HG03442 (cell line): ENCODE measurements around the gene GNB1L.

ENCODE experiments used
- ATAC-seq: cut with Tn5 transposase; IDR thresholded peaks from one replicate; pipeline ENCODE4 v1.9.1; 2021; ENCODE audit warnings: mild to moderate bottlenecking, moderate library complexity; ENCODE audit not compliant: unreplicated experiment

The GNB1L gene

GRCh38 chr22:19826619-19826950, 28.1 kb downstream of the GNB1L start:
- no peak for ATAC-seq

- ATAC-seq = no peak
Measured at GRCh38 chr22:19825904-19826618, 28.6 kb downstream of the GNB1L start.

- no peak for ATAC-seq
Measured at GRCh38 chr22:19824926-19825339, 29.7 kb downstream of the GNB1L start.

- ATAC-seq = no peak
Measured at GRCh38 chr22:19824212-19824925, 30.3 kb downstream of the GNB1L start.

GRCh38 chr22:19823902-19824211, 30.8 kb downstream of the GNB1L start:
- ATAC-seq = no peak

- ATAC-seq = no peak
Measured at GRCh38 chr22:19823191-19823901, 31.3 kb downstream of the GNB1L start.

- no peak for ATAC-seq
Measured at GRCh38 chr22:19822301-19823117, 32.2 kb downstream of the GNB1L start.

- ATAC-seq = no peak
Measured at GRCh38 chr22:19821523-19822300, 33.0 kb downstream of the GNB1L start.

- no peak for ATAC-seq
Measured at GRCh38 chr22:19820880-19821522, 33.7 kb downstream of the GNB1L start.

GRCh38 chr22:19819911-19820879, 34.5 kb downstream of the GNB1L start:
- no peak for ATAC-seq

GRCh38 chr22:19819208-19819910, 35.3 kb downstream of the GNB1L start:
- no peak for ATAC-seq

- no peak for ATAC-seq
Measured at GRCh38 chr22:19818324-19819207, 36.1 kb downstream of the GNB1L start.

- ATAC-seq = no peak
Measured at GRCh38 chr22:19816372-19817119, 38.1 kb downstream of the GNB1L start.

- ATAC-seq = no peak
Measured at GRCh38 chr22:19815823-19816290, 38.8 kb downstream of the GNB1L start.

GRCh38 chr22:19815093-19815822, 39.4 kb downstream of the GNB1L start:
- no peak for ATAC-seq

GRCh38 chr22:19814428-19814827, 40.2 kb downstream of the GNB1L start:
- no peak for ATAC-seq
